Measurements from ENCODE around the gene LEMD3. TPM values are rescaled to one million over a fixed set of nuclear protein-coding genes. Genes with fewer than 3 reads are reported as not detected.

Gene LEMD3
- total RNA-seq, 4 donors from 2014 or later, result 27.4 to 61.0 (median 34.8) TPM

DNA sequence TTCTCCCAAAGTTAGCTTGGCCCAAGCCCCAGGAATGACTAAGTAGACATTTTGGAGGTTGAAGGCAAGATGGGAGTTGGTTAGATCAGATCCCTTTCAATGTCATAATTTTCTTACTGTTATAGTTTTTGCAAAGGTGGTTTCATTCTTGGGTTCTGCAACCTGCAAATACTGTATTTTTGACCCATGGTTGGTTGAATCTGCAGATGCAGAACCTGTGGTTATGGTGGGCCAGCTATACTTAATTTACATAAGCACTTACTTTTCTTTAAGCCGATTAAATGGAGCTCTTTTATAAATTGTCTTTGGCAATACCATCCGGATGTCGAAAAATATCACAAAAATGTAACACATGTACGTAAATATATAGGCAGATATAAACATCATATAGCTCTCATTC lies 25.6 kb downstream of the LEMD3 start:
- DNase-seq (ENCODE audit: low spot score) (no peak), ATAC-seq (ENCODE audit: low FRiP score) (no peak)
- TF ChIP-seq, protein P1, sequence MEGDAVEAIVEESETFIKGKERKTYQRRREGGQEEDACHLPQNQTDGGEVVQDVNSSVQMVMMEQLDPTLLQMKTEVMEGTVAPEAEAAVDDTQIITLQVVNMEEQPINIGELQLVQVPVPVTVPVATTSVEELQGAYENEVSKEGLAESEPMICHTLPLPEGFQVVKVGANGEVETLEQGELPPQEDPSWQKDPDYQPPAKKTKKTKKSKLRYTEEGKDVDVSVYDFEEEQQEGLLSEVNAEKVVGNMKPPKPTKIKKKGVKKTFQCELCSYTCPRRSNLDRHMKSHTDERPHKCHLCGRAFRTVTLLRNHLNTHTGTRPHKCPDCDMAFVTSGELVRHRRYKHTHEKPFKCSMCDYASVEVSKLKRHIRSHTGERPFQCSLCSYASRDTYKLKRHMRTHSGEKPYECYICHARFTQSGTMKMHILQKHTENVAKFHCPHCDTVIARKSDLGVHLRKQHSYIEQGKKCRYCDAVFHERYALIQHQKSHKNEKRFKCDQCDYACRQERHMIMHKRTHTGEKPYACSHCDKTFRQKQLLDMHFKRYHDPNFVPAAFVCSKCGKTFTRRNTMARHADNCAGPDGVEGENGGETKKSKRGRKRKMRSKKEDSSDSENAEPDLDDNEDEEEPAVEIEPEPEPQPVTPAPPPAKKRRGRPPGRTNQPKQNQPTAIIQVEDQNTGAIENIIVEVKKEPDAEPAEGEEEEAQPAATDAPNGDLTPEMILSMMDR (IDR thresholded peaks at IDR 0.05), result no peak

DNA sequence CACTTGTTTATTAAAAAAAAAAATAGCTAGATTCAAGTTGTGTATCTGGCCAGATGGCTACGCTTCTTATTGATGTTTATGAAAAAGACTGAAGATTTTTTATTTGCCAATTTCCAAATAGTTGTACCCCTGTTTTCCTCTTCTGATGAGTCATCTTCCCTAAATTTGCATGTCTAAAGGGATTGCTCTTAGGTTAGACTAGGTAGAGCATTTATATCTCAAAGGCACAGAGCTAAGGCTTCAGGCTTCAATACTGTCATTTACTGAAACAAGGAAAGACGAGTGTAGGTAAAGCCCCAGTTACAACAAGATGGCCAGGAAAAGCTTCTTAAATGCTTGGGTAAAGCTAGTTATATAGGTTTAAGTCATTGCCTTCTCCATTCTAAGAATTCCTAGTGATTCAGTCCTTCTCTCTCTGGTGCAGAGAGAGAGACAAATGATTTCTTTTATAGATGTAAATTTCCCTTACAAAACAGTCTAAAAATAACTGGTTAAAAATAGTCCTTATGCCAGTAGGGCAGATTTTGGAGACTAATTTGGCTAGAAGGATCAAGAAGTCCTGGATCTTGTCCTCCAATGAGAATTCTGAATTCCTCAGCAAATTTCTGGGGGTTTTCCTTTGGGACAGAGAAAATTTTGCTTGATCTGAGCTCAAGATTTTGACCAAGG lies 26.1 kb downstream of the LEMD3 start:
- ATAC-seq (ENCODE audit: low FRiP score) (no peak), DNase-seq (ENCODE audit: low spot score) (no peak)
- TF ChIP-seq, protein P1 (IDR thresholded peaks at IDR 0.05), result no peak

DNA sequence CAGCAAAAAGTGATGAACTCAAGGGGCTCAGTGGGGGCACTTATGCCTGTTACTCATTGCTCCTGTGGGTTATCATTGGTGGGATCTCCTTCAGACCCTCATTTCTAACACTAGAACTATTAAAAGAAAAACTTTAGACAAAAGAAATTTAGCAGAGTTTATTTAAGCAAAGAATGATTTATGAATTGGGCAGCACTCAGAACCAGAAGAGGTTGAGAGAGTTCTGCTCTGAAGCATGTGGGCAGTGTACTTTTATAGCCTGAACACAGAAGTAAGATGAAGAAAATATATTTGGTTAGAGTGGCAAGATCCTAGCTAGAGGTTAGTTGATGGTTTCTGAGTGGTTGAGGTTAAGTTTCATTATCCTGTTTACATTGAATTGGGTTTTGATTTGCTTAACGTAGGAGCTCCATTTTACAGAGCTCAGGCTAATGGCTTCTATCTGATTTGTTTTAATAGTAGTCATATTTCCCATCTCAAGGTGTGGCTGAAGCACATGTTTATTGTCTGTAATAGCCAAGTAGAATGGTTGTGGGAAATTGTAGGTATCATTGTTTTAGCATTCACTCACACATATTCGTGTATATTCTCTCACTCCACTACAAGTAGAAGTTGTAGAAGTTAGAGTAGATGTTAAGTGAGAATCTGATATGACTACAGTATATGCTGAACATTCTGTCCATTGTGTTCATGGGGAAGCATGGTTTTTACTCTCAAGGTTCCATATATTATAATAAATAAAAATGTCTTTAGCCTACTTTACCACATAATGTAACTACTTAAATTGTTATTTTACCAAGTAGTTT lies 27.6 kb downstream of the LEMD3 start:
- no peak for ATAC-seq (ENCODE audit: low FRiP score)
- TF ChIP-seq, protein P1 (IDR thresholded peaks at IDR 0.05), result no peak
- no peak for DNase-seq (ENCODE audit: low spot score)

DNA sequence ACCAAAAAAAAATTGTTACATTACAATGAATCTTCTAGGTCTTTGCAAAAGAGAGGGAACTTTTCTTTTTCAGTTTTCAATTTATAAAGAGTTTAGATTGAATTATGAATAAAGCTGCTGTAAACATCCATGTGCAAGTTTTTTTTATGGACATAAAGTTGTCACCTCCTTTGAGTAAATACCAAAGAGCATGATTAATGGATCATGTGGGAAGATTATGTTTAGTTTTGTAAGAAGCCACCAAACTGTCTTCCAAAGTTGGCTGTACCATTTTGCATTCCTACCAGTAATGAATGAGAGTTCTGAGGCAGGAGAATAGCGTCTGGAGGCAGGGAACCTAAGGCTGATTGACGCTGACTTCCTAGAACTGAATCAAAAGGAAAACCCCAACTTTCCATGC lies 30.2 kb downstream of the LEMD3 start:
- ATAC-seq (ENCODE audit: low FRiP score) (no peak), DNase-seq (ENCODE audit: low spot score) (no peak)
- TF ChIP-seq, protein P1 (IDR thresholded peaks at IDR 0.05), result no peak

DNA sequence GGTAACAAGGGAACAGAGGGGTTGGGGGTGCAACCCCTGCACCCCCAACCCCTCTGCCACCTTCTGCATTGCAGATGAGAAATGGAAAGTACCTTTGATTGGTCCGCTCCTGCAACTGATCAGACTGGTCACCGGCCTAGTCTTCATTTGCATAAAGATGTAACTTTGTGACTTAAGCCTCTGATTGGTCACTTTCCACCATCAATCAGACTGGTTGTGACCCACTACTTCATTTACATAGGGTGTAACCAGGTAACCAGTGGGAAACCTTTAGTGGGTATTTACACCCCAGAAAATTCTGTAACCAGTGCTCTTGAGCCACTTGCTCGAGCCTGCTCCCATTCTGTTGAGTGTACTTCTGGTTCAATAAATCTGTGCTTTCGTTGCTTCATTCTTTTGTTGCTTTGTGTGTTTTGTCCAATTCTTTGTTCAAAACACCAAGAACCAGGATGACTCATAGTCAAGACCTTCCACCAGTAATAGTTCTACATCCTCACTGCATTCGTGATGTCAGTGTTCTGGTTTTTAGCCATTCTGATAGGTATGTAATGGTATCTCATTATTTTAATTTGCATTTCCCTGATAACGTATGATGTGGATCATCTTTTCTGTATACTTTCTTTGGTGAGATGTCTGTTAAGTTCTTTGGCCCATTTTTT lies 30.8 kb downstream of the LEMD3 start:
- ATAC-seq (ENCODE audit: low FRiP score) (no peak), DNase-seq (ENCODE audit: low spot score) (no peak)
- TF ChIP-seq, protein P1 (IDR thresholded peaks at IDR 0.05), result no peak

DNA sequence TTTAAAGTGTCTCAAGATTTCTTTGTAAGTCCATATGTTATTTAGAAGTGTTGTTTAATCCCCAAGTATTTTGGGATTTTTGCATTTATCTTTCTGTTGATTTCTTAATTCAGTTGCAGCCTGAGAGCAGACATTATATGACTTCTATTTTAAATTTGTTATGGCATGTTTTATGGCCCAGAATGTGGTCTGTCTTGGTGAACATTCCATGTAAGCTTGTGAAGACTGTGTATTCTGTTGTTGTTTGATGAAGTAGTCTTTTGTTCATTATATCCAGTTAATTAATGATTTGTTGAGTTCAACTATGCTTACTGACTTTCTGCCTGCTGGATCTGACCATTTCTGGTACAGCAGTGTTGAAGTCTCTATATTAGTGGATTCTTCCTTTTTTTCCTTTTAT lies 34.0 kb downstream of the LEMD3 start:
- ATAC-seq (ENCODE audit: low FRiP score), result no peak
- TF ChIP-seq, protein P1 (IDR thresholded peaks at IDR 0.05), result no peak

More for the DNA sequence above, 34.0 kb downstream of the LEMD3 start:
- DNase-seq (ENCODE audit: low spot score), result no peak
